Activated T-cell treated with anti-CD3 and anti-CD28 coated beads for 4 hours (primary cell): ENCODE results near the gene CALR.
A peak's percentile ranks its signal among the peaks of the same experiment; 100 is the strongest.
"Not testable (repeated sequence)": the region's sequence is repeated elsewhere in the genome, so short reads cannot be mapped to it uniquely, and the experiment has no call there.

Source experiments
- DNase-seq: peaks from one replicate; pipeline ENCODE4 v3.0.0-alpha.2; 2020

The CALR gene

DNA sequence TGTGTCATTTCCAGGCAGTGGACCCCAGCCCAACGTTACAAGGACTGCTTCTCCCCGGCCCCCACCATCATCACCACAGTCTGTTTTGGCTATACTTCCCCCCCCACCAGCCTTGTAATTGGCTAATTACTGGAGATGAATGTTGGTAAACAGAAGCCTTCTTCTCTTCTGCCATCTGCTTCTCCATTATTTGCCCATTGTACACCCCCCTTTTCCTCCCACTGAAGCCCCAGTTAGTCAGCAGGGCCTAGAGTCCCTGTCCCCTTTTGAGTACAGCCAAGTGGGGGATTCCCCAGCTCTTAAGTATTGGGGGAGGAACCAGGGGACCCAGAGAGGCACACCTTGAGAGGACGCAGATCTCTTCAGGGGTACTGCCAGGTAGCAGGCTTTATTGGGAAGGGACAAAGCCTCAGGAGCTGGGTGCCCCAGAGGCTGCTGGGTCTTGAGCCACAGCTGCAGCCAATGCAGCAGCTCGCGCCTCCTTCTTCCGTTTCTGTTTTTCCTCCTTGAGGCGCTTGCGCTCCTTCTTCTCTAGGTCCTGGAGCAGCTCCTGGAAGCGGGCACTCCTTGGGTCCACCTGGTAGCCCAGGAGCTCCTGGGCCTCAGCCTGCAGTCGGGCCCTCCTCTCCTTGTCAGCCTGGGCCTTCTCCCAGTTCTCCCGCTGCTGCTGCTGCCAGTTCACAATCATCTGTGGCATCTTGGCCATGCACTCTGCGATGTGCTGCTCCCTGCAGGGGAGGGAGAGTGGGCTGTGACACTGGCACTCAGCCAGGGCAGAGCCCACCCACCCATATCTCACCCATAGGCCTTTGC is 15.6 kb downstream of the CALR start:
- no peak for DNase-seq

DNA sequence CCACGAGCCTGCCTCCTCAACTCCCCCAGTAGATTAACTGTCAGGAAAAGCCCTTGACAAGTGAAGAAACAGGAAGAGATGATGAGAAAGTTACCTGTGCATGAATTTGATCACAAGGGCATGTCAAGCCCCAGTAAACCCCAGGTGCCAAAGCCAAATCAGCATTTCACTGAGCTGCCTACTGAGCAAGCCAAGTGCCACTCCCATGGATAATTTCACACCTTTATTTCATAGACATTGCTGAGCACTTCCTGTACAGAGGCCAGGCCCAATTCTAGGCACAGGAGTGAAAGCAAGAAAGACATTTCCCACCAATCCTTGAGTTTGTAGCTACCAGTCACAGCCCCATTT is 16.2 kb downstream of the CALR start:
- DNase-seq: no peak

DNA sequence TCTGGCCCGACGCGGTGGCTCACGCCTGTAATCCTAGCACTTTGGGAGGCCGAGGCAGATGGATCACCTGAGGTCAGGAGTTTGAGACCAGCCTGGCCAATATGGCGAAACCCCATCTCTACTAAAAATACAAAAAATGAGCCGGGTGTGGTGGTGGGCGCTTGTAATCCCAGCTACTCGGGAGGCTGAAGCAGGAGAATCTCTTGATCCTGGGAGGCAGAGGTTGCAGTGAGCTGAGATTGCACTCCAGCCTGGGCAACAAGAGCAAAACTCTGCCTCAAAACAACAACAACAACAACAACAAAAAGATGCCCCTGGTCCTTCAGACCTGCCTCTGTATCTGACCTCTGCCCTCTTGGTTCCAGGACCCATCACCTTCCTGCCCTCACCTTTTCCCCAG is 17.2 kb downstream of the CALR start:
- not testable (repeated sequence) for DNase-seq

DNA sequence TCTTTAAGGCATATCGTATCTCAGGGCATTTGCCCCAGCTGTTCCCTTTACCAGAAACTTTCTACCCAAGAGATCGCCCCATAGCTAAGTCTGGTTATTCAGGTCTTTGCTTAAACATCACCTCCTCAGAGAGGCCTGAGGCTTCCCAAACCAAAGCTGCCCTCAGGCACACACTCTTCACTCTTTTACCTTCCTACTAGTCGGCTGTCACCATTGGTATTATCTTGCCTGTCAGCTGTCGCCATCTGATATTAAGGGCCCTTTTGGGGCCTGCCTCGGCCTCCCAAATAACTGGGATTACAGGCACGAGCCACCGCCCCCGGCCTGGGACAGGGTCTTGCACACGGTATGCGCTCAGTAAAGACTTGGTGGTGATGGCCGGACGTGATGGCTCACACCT is 17.6 kb downstream of the CALR start:
- DNase-seq: no peak

DNA sequence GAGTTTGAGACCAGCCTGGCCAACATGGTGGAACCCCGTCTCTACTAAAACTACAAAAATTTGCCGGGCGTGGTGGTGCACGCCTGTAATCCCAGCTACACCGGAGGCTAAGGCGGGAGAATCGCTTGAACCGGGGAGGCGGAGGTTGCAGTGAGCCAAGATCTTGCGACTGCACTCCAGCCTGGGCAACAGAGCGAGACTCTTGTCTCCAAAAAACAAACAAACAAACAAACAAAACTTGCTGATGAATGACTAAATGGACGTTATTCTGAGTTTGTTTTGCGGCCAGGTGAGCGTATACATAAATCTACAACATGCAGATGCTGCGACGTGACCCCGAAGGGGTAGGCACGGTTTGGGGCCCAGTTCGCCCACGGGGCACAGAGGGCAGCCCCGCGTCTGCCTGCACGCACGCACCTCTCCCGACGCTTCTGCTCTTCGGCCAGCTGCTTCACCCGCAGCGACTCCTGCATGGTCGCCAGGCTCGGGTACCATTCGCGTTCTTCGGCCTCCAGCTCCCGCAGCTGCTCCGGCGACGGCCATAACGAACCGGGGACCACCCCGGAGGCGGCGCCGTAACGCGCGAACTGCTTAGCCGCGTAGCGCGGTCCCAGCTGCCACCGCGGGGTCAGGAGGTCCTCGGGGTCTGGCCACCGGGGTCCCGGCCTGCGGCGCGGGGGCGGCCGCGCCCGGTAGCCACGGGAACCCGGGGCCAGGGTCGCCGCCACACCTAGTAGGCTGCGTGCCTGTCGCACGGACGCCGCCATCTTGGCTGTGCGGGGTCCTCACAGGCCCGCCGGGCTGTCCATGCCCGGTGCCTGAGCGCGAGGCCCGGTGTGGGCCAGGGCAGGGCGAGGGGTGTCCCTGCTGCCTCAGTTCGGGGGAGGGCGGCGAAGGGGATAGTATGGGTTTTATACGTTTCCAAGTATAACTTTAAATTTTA is 18.3 kb downstream of the CALR start, which contains the start of gene GADD45GIP1:
Gene GADD45GIP1 (minus strand): TSS at position 778 of the 943 bp plus-strand sequence. CDS start 11 bp downstream, at position 767.
- DNase-seq: peak; percentile 80

DNA sequence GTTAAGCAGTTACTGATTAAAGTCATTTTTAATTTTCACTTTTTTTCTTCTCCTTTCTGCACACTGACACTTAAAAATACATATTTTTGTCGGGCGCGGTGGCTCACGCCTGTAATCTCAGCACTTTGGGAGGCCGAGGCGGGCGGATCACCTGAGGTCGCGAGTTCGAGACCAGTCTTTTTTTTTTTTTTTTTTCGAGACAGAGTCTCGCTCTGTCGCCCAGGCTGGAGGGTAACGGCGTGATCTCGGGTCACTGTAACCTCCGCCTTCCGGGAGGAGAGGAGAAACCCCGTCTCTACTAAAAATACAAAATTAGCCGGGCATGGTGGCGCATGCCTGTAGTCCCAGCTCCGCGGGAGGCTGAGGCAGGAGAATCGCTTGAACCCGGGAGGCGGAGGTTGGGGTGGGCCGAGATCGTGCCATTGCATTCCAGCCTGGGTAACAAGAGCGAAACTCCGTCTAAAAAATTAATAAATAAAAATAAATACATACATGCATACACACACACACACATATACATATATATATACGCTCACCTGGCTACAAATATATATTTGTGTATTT is 19.1 kb downstream of the CALR start:
- DNase-seq: not testable (repeated sequence)

DNA sequence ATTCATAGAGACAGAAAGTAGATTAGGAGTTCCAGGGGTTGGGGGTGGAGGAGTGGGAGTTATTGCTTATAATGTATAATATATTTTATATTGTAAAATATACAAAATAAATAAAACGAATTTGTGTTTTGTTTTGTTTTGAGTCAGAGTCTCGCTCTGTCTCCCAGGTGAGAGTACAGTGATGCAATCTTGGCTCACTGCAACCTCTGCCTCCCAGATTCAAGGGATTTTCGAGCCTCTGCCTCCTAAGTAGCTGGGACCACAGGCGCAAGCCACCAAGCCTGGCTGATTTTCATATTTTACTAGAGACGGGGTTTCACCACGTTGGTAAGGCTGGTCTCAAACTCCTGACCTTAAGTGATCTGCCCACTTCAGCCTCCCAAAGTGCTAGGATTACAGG is 21.1 kb downstream of the CALR start:
- DNase-seq: no peak

DNA sequence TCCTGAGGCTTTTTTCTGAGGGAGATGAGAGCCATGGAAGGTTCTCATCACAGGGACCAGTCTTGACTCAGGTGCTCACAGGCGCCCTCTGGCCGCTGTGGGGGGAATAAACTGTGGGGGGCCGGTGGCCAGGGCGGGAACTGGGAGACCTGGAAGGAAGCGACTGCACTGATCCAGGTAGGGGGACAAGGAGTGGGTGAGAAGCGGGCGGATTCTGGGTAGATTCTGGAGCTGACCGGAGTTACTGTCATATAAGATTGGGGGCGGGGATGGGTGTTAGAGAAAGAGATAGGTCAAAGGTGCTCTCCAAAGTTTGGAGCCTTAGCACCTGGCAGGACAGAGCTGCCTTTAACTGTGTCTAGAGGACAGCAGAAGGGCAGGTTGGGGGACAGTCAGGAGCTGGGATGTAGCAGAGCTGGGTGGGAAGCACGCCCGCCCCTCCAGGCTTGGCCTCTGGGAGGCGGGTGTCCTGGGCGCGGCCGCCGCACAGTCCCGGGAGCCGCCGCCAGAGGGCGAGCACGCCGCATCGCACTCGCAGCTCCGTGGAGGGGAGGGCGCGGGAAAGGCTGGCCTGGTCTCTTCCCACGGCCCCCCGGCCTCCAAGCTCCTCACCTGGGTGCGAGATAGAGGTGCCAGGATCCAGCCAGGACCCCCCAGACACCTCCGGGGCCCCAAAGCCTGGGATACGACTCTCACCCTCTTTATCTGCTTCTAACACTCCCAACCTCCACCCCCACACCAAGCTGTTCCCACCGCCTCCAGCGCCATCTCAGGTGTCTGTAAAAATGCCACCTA is 26.8 kb downstream of the CALR start:
- DNase-seq: peak; percentile 79

DNA sequence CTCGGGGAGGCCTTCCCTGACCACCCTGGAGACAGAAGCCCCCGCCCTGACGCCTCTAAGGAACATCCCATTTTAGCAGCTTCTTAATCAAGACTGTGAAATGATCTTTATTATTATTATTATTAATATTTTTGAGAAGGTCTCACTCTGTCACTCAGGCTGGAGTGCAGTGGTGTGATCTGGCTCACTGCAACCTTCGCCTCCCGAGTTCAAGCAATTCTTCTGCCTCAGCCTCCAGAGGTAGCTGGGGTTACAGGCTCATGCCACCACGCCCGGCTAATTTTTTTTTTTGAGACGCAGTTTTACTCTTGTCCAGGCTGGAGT is 27.4 kb downstream of the CALR start:
- DNase-seq: no peak

DNA sequence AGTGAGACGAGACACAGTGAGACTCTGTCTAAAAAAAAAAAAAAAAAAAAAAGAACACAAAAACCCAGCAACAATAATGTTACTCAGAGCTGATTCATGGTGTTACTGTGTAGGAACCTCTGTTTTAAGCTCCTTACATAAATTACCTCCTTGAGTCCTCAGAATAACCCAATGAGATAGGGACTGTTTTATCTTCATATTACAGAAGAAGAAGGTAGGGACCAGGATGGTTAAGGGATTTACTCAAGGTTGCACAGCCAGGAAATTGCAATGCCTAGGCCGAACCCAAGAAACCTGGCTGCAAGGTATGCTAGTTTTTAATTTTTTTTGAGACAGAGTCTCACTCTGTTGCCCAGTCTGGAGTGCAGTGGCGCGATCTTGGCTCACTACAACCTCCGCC is 29.5 kb downstream of the CALR start:
- no peak for DNase-seq

DNA sequence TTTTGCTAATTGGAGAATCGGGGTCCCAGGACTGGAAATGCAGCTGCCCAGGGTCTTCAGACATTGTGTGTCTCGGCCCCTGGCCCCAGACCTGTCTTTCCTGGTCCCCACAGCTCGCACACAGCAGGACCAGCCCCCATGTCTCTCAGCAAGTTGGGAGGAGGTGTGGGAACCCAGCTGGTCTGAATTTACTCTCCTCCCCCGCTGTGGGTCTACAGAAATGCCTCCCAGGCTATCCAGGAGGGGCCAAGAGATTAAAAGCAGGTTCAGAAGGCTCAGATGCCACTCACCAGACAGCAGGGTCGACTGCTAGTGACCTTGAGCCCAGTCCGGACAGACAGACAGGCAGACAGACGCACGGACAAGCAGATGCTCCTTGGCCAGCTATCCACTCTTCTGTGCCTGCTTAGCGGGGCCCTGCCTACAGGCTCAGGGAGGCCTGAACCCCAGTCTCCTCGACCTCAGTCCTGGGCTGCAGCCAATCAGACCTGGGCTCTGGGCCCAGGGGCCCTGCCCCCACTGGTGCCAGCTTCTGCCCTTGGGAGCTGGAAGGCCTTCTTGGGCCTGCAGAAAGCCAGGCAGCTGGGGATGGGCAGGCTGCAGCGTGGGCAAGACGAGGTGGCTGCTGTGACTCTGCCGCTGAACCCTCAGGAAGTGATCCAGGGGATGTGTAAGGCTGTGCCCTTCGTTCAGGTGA is 31.0 kb downstream of the CALR start, which contains the start of gene DAND5:
Gene DAND5 (plus strand): TSS at position 285 of the 697 bp plus-strand sequence. CDS start 85 bp downstream, at position 370.
- no peak for DNase-seq

DNA sequence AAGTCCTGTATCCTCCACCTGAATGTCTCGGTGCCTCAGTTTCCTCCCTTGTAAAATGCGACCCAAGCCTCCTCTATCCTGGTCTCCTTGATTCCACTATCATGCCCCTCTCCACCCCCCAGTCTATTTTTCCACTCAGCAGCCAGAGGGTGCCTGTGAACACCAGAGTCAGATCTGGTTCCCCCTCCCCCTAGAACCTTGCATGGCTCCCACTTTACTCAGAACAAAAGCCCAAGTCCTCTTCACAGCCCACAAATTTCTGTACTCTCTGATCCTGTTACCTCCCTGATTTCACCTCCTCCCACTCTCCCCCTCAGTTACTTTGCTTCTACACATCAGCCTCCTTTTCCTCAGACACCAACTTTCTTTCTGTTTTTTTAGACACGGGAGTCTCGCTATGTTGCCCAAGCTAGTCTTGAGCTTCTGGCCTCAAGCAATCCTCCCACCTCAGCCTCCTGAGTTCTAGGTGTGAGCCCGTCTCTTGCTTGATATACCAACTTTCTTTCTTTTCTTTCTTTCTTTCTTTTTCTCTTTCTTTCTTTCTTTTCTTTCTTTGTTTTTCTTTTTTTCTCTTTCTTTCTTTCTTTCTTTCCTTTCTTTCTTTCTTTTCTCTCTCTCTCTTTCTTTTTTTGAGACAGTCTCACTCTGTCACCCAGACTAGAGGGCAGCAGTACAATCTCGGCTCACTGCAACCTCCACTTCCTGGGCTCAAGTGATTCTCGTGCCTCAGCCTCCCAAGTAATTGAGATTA is 31.8 kb downstream of the CALR start:
- DNase-seq: no peak

DNA sequence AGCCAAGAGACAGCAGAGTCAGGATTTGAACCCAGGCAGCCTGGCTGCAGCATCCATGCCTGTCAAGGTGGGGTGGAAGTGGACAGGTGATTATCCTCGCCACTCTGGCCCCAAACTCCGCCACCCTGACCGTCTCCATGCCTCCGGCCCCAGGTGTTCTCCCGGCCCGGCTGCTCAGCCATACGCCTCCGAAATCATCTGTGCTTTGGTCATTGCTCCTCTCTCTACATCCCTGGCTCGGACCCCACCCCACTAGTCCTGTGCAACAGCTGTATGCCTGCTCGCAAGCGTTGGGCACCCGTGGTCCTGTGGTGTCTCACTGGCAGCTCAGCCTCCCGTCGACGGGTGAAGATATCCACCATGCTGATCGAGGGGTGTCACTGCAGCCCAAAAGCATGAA is 34.8 kb downstream of the CALR start:
- DNase-seq: no peak

DNA sequence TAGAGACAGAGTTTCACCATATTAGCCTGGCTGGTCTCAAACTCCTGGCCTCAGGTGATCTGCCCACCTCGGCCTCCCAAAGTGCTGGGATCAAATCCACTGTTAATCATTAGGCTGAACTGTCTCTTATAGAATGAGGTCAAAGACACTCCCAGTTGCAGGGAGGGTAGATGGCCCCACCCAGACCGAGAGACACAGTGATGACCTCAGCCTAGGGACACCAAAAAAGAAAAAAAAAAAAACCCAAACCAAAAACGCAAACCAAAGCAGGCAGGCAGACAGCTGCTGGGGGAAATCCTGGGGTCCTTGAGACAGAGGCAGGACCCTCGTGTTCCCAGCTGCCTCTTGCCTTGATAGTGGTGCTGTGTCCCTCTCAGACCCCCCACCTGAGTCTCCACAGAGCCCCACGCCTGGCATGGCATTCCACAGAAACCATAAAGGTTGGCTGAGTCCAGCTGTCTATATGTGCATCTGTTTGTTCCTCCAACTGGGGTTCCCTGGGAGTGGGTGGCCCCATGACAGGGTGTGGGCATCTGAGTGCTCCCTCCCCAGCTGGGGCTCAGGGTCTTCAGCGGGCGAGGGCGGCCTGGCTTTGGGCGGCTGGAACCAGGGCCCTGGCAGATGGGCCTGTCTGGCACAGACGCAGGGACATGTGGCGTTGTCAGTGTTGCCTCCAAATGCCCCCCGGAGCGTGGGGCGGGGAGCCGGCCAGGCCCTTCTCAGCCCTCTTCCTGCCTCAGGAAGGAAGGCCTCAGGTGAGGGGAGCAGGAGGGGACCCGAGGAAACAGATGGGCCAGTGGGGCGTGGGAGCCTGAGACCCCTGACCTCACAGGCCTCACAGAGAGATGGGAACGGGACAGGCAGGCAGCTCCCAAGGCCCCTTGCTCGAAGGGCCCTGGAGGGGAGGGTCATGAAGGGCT is 36.2 kb downstream of the CALR start:
- no peak for DNase-seq

DNA sequence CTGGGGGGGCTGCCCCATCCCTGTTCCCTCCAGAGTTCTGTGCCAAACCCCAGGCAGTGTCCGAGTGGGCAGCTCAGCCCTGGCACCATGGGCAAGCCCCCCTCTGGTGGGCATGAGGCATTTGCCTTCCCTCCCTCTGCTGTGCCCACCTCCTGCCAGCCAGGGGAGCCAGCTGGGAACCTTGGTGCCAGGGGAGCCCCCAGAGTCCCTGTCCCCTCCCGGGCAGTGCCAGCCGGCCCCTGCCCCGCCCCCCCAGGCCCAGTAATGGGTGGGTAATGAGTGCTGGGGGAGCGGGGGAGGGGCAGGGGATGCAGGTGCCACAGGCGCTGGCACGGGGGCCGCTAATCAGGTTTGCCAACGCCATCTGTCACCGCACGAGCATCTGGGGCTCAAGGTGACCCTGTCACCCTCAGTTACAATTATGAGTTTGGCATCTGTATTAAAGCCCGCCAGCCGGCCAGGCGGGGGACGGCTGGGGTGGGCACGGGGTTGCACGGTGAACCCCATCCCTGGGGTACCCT is 36.9 kb downstream of the CALR start:
- DNase-seq: no peak

DNA sequence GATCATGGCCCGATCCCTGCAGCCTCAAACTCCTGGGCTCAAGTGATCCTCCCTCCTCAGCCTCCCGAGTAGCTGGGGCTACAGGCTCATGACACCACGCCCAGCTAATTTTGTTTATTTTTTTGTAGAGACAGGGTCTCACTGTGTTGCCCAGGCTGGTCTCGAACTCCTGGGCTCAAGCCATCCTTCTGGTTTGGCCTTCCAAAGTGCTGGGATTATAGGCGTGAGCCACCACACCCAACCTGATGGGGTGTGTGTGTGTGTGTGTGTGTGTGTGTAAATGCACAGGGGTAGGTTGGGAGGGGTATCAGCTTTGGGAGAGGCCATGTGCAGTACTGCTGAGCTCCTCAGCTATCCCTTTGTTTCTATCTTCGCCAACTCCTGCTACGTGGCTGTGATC is 37.7 kb downstream of the CALR start:
- not testable (repeated sequence) for DNase-seq

DNA sequence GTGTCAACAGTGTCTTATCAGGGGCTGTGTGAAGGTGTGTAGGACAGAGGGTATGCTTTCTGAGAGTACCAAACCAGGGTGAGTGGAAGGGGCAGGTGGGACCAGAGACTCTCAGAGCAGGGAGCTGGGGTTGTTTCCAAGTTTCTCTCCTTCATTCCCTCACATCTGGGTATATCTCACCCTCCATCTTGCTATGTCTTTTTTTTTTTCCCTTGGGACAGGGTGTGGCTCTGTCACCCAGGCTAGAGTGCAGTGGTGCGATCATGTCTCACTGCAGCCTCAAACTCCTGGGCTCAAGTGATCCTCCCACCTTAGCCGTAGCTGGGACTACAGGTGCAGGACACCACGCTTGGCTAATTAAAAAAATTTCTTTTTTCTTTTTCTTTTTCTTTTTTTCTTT is 41.6 kb downstream of the CALR start:
- DNase-seq: no peak

DNA sequence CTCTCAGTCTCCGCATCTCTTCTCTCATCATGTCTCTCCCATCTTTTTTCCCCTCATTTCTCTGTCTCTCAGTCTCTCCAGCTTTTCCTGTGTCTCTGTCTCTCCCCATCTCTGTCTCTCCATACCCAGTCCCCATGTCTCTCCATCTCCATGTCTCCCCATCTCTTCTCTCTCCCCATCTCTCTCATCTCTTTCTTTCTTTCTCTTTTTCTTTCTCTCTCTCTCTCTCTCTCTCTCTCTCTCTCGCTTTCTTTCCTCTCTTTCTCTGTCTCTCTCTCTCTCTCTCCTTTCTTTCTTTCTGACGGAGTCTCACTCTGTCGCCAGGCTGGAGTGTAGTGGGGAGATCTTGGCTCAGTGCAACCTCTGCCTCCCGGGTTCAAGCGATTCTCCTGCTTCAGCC is 44.2 kb downstream of the CALR start:
- no peak for DNase-seq

DNA sequence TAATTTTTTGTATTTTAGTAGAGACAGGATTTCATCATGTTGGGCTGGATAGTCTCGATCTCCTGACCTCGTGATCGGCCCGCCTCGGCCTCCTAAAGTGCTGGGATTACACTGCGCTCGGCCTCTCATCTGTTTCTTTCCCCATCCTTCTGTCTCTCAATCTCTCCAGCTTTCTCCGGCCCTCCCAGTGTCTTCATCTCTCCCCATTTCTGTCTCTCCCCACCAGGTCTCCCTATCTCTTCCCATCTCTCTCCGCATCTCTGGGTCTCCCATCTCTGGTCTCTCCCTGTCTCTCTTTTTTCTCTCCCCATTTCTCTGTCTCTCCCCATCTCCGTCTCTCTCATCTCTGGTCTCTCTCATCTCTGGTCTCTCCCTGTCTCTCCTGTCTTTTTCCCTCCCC is 44.7 kb downstream of the CALR start:
- DNase-seq: no peak

DNA sequence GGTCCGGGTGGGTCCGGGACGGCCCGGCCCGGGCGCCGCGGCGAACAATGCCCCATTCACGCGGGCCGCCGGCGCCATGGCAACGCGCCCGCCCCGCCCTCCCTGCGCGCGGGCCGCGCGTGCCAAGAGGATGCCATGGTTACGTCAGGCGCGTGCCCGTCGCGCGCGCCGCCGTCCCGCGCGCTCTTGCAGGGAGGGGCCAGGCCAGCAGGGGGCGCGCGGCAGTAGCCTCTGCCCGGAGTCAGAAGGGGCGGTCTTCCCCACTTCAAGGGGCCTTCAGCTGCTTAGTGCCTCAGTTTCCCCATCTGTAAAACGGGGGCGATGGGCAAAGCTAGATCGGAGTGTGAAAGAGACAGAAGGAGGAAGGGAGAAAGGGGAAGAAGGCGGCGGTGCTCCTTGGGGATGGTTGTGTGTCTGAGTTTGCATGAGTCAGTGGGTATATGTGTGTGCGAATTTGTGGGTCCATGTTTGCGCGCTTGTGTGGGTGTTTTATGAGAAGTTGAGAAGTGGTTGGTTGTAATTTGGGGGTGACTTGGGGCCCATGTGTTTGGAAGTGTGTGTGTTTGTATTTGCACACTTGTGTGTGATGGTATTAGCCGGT is 45.2 kb downstream of the CALR start:
- DNase-seq: peak; percentile 75
